Activated T-cell treated with anti-CD3 and anti-CD28 coated beads, Interleukin-2, amount 50 U/mL, for 24 hours (primary cell): ENCODE data around the gene CPD.
A peak's percentile ranks its signal among the peaks of the same experiment; 100 is the strongest.

Experiments used
- DNase-seq: peaks from one replicate; pipeline ENCODE4 v3.0.0-alpha.2; 2020
- H3K27ac Mint-ChIP-seq: 2 replicates; pipeline ENCODE4 v1.8.0; 2020; ENCODE audit warnings: mild to moderate bottlenecking, mixed read lengths
- H3K27me3 Mint-ChIP-seq: 2 replicates; pipeline ENCODE4 v1.8.0; 2020; ENCODE audit warnings: mixed read lengths
- H3K36me3 Mint-ChIP-seq: 2 replicates; pipeline ENCODE4 v1.8.0; 2020; ENCODE audit warnings: low read depth, mixed read lengths
- H3K4me1 Mint-ChIP-seq: 2 replicates; pipeline ENCODE4 v1.8.0; 2020; ENCODE audit warnings: low read depth, mixed read lengths
- H3K4me3 Mint-ChIP-seq: 2 replicates; pipeline ENCODE4 v1.8.0; 2020; ENCODE audit warnings: mild to moderate bottlenecking, moderate library complexity, mixed read lengths
- H3K9me3 Mint-ChIP-seq: 2 replicates; pipeline ENCODE4 v1.8.0; 2020; ENCODE audit warnings: mixed read lengths

CPD gene

GRCh38 chr17:30513346-30513745, 134.6 kb downstream of the CPD start:
- H3K36me3 Mint-ChIP-seq, result peaks cover 75% of the 10 kb centered on the region
- no peaks in the 10 kb centered on the region for H3K27me3 Mint-ChIP-seq
- no peak overlapping the region for H3K4me3 Mint-ChIP-seq
- no peak overlapping the region for H3K27ac Mint-ChIP-seq
- H3K4me1 Mint-ChIP-seq, result peaks cover 10% of the 10 kb centered on the region
- no peak for DNase-seq
- no peaks in the 10 kb centered on the region for H3K9me3 Mint-ChIP-seq

- Mint-ChIP-seq H3K27me3 (no peaks in the 10 kb centered on the region), H3K4me3 (no peak overlapping the region), H3K9me3 (no peaks in the 10 kb centered on the region), H3K4me1 (peaks cover 16% of the 10 kb centered on the region), H3K36me3 (peaks cover 79% of the 10 kb centered on the region), H3K27ac (peak overlapping the region; percentile 12)
- DNase-seq, result no peak
Observed at GRCh38 chr17:30514895-30515596, 136.3 kb downstream of the CPD start.

GRCh38 chr17:30517786-30518185, 139.1 kb downstream of the CPD start:
- Mint-ChIP-seq H3K36me3 (peaks cover 85% of the 10 kb centered on the region), H3K27me3 (no peaks in the 10 kb centered on the region), H3K4me1 (peaks cover 25% of the 10 kb centered on the region), H3K4me3 (no peak overlapping the region), H3K27ac (peak overlapping the region; percentile 77), H3K9me3 (no peaks in the 10 kb centered on the region)
- DNase-seq, result no peak

GRCh38 chr17:30519166-30519565, 140.4 kb downstream of the CPD start:
- DNase-seq, result no peak
- Mint-ChIP-seq H3K4me3 (no peak overlapping the region), H3K9me3 (no peaks in the 10 kb centered on the region), H3K4me1 (peaks cover 25% of the 10 kb centered on the region), H3K27me3 (no peaks in the 10 kb centered on the region), H3K27ac (peak overlapping the region; percentile 8), H3K36me3 (peaks cover 85% of the 10 kb centered on the region)
